ENCODE results near the gene DNAJB6.

The DNAJB6 gene

GRCh38 chr7:157439761-157440160 is 103.0 kb downstream of the DNAJB6 start:
- no peak overlapping the region for H3K4me3 ChIP-seq (ENCODE audit: control insufficient read depth, low read depth, low read length)
- TF ChIP-seq CTCF (conservative IDR thresholded peaks at IDR 0.05; ENCODE audit: control insufficient read depth, insufficient read depth, low read depth, low read length) = no peak
- no peak for DNase-seq (ENCODE audit: low read depth)

- TF ChIP-seq CTCF (conservative IDR thresholded peaks at IDR 0.05; ENCODE audit: control insufficient read depth, insufficient read depth, low read depth, low read length) = no peak
- DNase-seq (ENCODE audit: low read depth) = no peak
- no peak overlapping the region for H3K4me3 ChIP-seq (ENCODE audit: control insufficient read depth, low read depth, low read length)
These were observed 103.7 kb downstream of the DNAJB6 start for GRCh38 chr7:157440346-157441022.

- H3K4me3 ChIP-seq (ENCODE audit: control insufficient read depth, low read depth, low read length) = no peak overlapping the region
- no peak for TF ChIP-seq CTCF (conservative IDR thresholded peaks at IDR 0.05; ENCODE audit: control insufficient read depth, insufficient read depth, low read depth, low read length)
- no peak for DNase-seq (ENCODE audit: low read depth)
These were observed 104.2 kb downstream of the DNAJB6 start for GRCh38 chr7:157441023-157441399.

GRCh38 chr7:157442456-157442855 is 105.7 kb downstream of the DNAJB6 start:
- no peak overlapping the region for H3K4me3 ChIP-seq (ENCODE audit: control insufficient read depth, low read depth, low read length)
- no peak for DNase-seq (ENCODE audit: low read depth)
- no peak for TF ChIP-seq CTCF (conservative IDR thresholded peaks at IDR 0.05; ENCODE audit: control insufficient read depth, insufficient read depth, low read depth, low read length)

GRCh38 chr7:157442993-157443831 is 106.4 kb downstream of the DNAJB6 start:
- H3K4me3 ChIP-seq (ENCODE audit: control insufficient read depth, low read depth, low read length) = no peak overlapping the region
- no peak for DNase-seq (ENCODE audit: low read depth)

More at GRCh38 chr7:157442993-157443831, 106.4 kb downstream of the DNAJB6 start:
- no peak for TF ChIP-seq CTCF (conservative IDR thresholded peaks at IDR 0.05; ENCODE audit: control insufficient read depth, insufficient read depth, low read depth, low read length)
